WTC11 (cell line): ENCODE results near the gene GABRB3. TPM values are rescaled to one million over a fixed set of nuclear protein-coding genes. Genes with fewer than 3 reads are reported as not detected.

Experiments used
- ATAC-seq: fragments of 200-7000 bp; cut with Tn5 transposase; 2 replicates; pipeline ENCODE4 v1.10.0; 2021; ENCODE audit warnings: mild to moderate bottlenecking, moderate library complexity
- CTCF ChIA-PET: fragments of 300-600 bp; sonication (Branson Sonifier 250); formaldehyde crosslinking; loops from one replicate; lab custom pipeline; 2021; ENCODE audit warnings: antibody characterized with exemption; lab: Charles Lee
- POLR2A ChIA-PET: fragments of 350-600 bp; sonication (Branson Sonifier 250); formaldehyde crosslinking; loops from one replicate; lab custom pipeline; 2021; ENCODE audit warnings: antibody characterized with exemption; lab: Charles Lee
- DNase-seq: peaks from one replicate; pipeline ENCODE4 v3.0.0; 2021; ENCODE audit warnings: low spot score
- H3K27ac Mint-ChIP-seq: 2 replicates; pipeline ENCODE4 v1.8.0; 2021; ENCODE audit warnings: mixed read lengths
- H3K27me3 Mint-ChIP-seq: 2 replicates; pipeline ENCODE4 v1.8.0; 2021; ENCODE audit warnings: low read depth, mild to moderate bottlenecking, moderate library complexity, mixed read lengths
- H3K36me3 Mint-ChIP-seq: 2 replicates; pipeline ENCODE4 v1.8.0; 2021; ENCODE audit warnings: mixed read lengths
- H3K4me1 Mint-ChIP-seq: 2 replicates; pipeline ENCODE4 v1.8.0; 2022; ENCODE audit warnings: mixed read lengths
- H3K4me3 Mint-ChIP-seq: 2 replicates; pipeline ENCODE4 v1.8.0; 2021; ENCODE audit warnings: mild to moderate bottlenecking, moderate library complexity, mixed read lengths
- H3K9me3 Mint-ChIP-seq: 2 replicates; pipeline ENCODE4 v1.8.0; 2021; ENCODE audit warnings: mixed read lengths
- ARID4B ChIP-seq: sonication (generic); formaldehyde crosslinking; IDR thresholded peaks from 2 replicates; pipeline ENCODE4 v1.8.0; 2023; ENCODE audit warnings: missing genetic modification reagents, mild to moderate bottlenecking, borderline replicate concordance
- ATF6 ChIP-seq: sonication (generic); formaldehyde crosslinking; IDR thresholded peaks from 2 replicates; pipeline ENCODE4 v1.8.1; 2023; ENCODE audit warnings: mild to moderate bottlenecking, missing genetic modification reagents
- CDX4 ChIP-seq: fragments of 250-450 bp; sonication (Bioruptor Pico); IDR thresholded peaks from 2 replicates; pipeline ENCODE4 v1.9.0; 2021; ENCODE audit warnings: moderate library complexity, mild to moderate bottlenecking, inconsistent platforms, borderline replicate concordance
- E2F5 ChIP-seq: sonication (generic); formaldehyde crosslinking; IDR thresholded peaks from 2 replicates; pipeline ENCODE4 v1.8.1; 2022; ENCODE audit warnings: mild to moderate bottlenecking, moderate library complexity, missing genetic modification reagents
- ESRRA ChIP-seq: sonication (generic); formaldehyde crosslinking; IDR thresholded peaks from 2 replicates; pipeline ENCODE4 v1.8.1; 2022; ENCODE audit warnings: mild to moderate bottlenecking, missing genetic modification reagents, borderline replicate concordance
- ETV6 ChIP-seq: sonication (generic); formaldehyde crosslinking; IDR thresholded peaks from 2 replicates; pipeline ENCODE4 v1.8.1; 2022; ENCODE audit warnings: mild to moderate bottlenecking, missing genetic modification reagents
- FOXJ3 ChIP-seq: sonication (generic); formaldehyde crosslinking; IDR thresholded peaks from 2 replicates; pipeline ENCODE4 v1.9.0; 2021; ENCODE audit warnings: missing genetic modification reagents, mild to moderate bottlenecking, borderline replicate concordance
- GABPB1 ChIP-seq: sonication (generic); formaldehyde crosslinking; IDR thresholded peaks from 2 replicates; pipeline ENCODE4 v1.8.1; 2023; ENCODE audit warnings: mild to moderate bottlenecking, missing genetic modification reagents
- MXD4 ChIP-seq: fragments of 250-450 bp; sonication (Bioruptor Pico); IDR thresholded peaks from 2 replicates; pipeline ENCODE4 v1.8.0; 2021; ENCODE audit warnings: mild to moderate bottlenecking, moderate library complexity, borderline replicate concordance
- MYBL2 ChIP-seq: sonication (generic); formaldehyde crosslinking; IDR thresholded peaks from 2 replicates; pipeline ENCODE4 v1.8.1; 2023; ENCODE audit warnings: mild to moderate bottlenecking, moderate library complexity, missing genetic modification reagents
- NR1H2 ChIP-seq: sonication (generic); formaldehyde crosslinking; IDR thresholded peaks from 2 replicates; pipeline ENCODE4 v1.9.0; 2021; ENCODE audit warnings: mild to moderate bottlenecking, moderate library complexity, missing genetic modification reagents
- NR2C2 ChIP-seq: sonication (generic); formaldehyde crosslinking; IDR thresholded peaks from 2 replicates; pipeline ENCODE4 v1.8.0; 2022; ENCODE audit warnings: mild to moderate bottlenecking, missing genetic modification reagents
- OVOL2 ChIP-seq: fragments of 250-450 bp; sonication (Bioruptor Pico); IDR thresholded peaks from 2 replicates; pipeline ENCODE4 v1.9.0; 2021; ENCODE audit warnings: mild to moderate bottlenecking, borderline replicate concordance
- PRDM15 ChIP-seq: sonication (generic); formaldehyde crosslinking; IDR thresholded peaks from 2 replicates; pipeline ENCODE4 v1.8.0; 2022; ENCODE audit warnings: missing genetic modification reagents
- PRRX2 ChIP-seq: fragments of 250-450 bp; sonication (Bioruptor Pico); IDR thresholded peaks from 2 replicates; pipeline ENCODE4 v1.8.0; 2021; ENCODE audit warnings: mild to moderate bottlenecking
- TEAD4 ChIP-seq: sonication (generic); formaldehyde crosslinking; IDR thresholded peaks from 2 replicates; pipeline ENCODE4 v1.8.0; 2022; ENCODE audit warnings: mild to moderate bottlenecking, missing genetic modification reagents
- TP53 ChIP-seq: sonication (generic); formaldehyde crosslinking; IDR thresholded peaks from 2 replicates; pipeline ENCODE4 v1.8.1; 2023; ENCODE audit warnings: mild to moderate bottlenecking, missing genetic modification reagents
- ZBTB21 ChIP-seq: sonication (generic); formaldehyde crosslinking; IDR thresholded peaks from 2 replicates; pipeline ENCODE4 v1.8.1; 2023; ENCODE audit warnings: mild to moderate bottlenecking, missing genetic modification reagents, borderline replicate concordance
- ZNF121 ChIP-seq: sonication (generic); formaldehyde crosslinking; IDR thresholded peaks from 2 replicates; pipeline ENCODE4 v1.8.0; 2023; ENCODE audit warnings: missing genetic modification reagents
- ZNF219 ChIP-seq: sonication (generic); formaldehyde crosslinking; IDR thresholded peaks from 2 replicates; pipeline ENCODE4 v1.8.0; 2023; ENCODE audit warnings: missing genetic modification reagents, mild to moderate bottlenecking, borderline replicate concordance
- total RNA-seq: library from RNA; stranded (reverse); gene quantifications from 3 replicates; pipeline ENCODE4 v1.2.3, GENCODE V29; 2021

The GABRB3 gene
- total RNA-seq, 1 experiment from 2014 or later = 203 TPM

- POLR2A ChIA-PET = no interaction called here
- H3K4me1 Mint-ChIP-seq = peaks cover 58% of the 10 kb centered on the region
- peaks cover 28% of the 10 kb centered on the region for H3K36me3 Mint-ChIP-seq
- TF ChIP-seq CDX4 (CRISPR knock-in tag) (no peak), ZNF219 (no peak), TEAD4 (CRISPR knock-in tag) (no peak), ZBTB21 (CRISPR knock-in tag) (no peak), MXD4 (CRISPR knock-in tag) (no peak), ATF6 (CRISPR knock-in tag) (no peak), FOXJ3 (CRISPR knock-in tag) (no peak), PRDM15 (CRISPR knock-in tag) (no peak), ARID4B (no peak), ETV6 (CRISPR knock-in tag) (no peak), E2F5 (CRISPR knock-in tag) (no peak)
- ATAC-seq (no peak), DNase-seq (no peak)
- H3K27ac Mint-ChIP-seq = 0 out of 2 replicates have a peak overlapping the region, but pooled peaks have one; percentile 17
- H3K27me3 Mint-ChIP-seq = no peaks in the 10 kb centered on the region
- H3K4me3 Mint-ChIP-seq = 0 out of 2 replicates have a peak overlapping the region, but pooled peaks have one; percentile 1
- CTCF ChIA-PET = interaction anchor here (1.5 kb wide), 1 partner anchor 21 kb away, joined by 3 read pairs; no protein-coding TSS in a partner anchor
- H3K9me3 Mint-ChIP-seq = 0 out of 2 replicates have a peak, but pooled peaks cover 4% of the 10 kb centered on the region
Observed at GRCh38 chr15:26757141-26757540, 15.7 kb downstream of the GABRB3 start.

GRCh38 chr15:26744894-26745293 lies 28.0 kb downstream of the GABRB3 start:
- Mint-ChIP-seq H3K9me3 (no peaks in the 10 kb centered on the region), H3K36me3 (peaks cover 9% of the 10 kb centered on the region), H3K27me3 (no peaks in the 10 kb centered on the region), H3K4me1 (peaks cover 52% of the 10 kb centered on the region), H3K4me3 (no peak overlapping the region), H3K27ac (peak overlapping the region; percentile 62)
- ATAC-seq (peak; percentile 79), DNase-seq (no peak)
- POLR2A ChIA-PET = no interaction called here
- CTCF ChIA-PET = interaction anchor here (1.4 kb wide), 1 partner anchor 94 kb away, joined by 3 read pairs; no protein-coding TSS in a partner anchor
- TF ChIP-seq NR1H2 (no peak), ESRRA (CRISPR knock-in tag) (no peak), MYBL2 (CRISPR knock-in tag) (no peak), PRRX2 (CRISPR knock-in tag) (no peak), OVOL2 (CRISPR knock-in tag) (no peak), NR2C2 (CRISPR knock-in tag) (no peak), MXD4 (CRISPR knock-in tag) (no peak), GABPB1 (CRISPR knock-in tag) (no peak), PRDM15 (CRISPR knock-in tag) (no peak), ZNF219 (no peak), ZNF121 (CRISPR knock-in tag) (no peak), TP53 (CRISPR knock-in tag) (no peak)
